Measurements from ENCODE around the gene RCVRN. TPM values are rescaled to one million over a fixed set of nuclear protein-coding genes. Genes with fewer than 3 reads are reported as not detected.
A peak's percentile ranks its signal among the peaks of the same experiment; 100 is the strongest.
"Not testable (repeated sequence)": the region's sequence is repeated elsewhere in the genome, so short reads cannot be mapped to it uniquely, and the experiment has no call there.

Gene RCVRN
- total RNA-seq, 2 experiments from 2014 or later, result not detected

DNA sequence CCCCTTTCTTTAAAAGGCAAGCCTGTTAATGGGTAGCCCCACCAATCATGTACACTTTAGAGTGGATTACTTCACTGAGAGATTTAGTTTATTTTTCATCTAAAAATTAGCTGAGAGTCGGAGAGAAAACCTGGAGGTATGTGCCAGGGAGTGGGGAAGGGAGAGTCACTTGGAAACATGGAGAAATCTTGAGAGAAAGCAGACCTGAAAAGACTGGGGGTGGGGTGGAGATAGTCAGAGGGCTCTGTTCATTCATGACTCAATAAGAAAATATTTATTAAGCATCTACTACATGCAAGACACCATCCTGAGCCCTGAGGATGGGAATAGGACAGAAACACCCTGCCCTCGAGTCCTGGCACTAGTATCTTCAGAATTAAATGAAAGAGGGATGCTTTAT, 27.4 kb upstream of the RCVRN start:
- DNase-seq (no peak), ATAC-seq (ENCODE audit: low read depth) (no peak)
- Mint-ChIP-seq H3K4me3 (no peak overlapping the region), H3K4me1 (no peaks in the 10 kb centered on the region), H3K27me3 (peaks cover 2% of the 10 kb centered on the region), H3K27ac (no peak overlapping the region), H3K36me3 (no peaks in the 10 kb centered on the region), H3K9me3 (no peaks in the 10 kb centered on the region)
- POLR2A ChIA-PET, result no interaction called here

DNA sequence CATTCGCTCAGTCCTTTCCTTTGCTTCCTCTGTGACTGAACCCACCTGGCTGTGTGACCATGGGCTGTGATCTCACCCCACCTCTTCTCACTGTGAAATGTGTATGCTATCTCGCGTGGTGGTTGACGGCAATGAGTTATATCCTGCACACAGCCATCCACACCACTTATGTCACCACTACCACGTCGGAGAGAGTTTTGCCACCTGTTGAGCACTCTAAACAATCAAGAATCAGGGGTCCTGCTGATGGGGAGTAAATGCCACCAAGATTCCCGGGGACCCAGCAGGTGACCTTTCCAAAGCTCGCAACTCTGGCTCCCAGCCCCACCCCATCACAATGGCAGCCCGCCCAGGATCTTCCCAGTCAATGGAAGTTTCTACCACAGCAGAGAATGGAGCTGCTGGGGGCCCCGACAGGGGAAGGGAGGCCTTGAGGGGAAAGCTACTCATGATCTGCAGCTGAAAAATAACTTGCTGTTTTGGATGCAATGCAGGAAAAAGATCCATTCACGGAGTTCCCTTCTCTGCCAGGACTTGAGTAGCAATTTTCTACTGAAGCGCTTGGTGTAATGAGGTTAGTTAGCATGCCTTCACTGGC, 26.2 kb upstream of the RCVRN start:
- no peaks in the 10 kb centered on the region for H3K9me3 Mint-ChIP-seq
- no peak overlapping the region for H3K4me3 Mint-ChIP-seq

DNA sequence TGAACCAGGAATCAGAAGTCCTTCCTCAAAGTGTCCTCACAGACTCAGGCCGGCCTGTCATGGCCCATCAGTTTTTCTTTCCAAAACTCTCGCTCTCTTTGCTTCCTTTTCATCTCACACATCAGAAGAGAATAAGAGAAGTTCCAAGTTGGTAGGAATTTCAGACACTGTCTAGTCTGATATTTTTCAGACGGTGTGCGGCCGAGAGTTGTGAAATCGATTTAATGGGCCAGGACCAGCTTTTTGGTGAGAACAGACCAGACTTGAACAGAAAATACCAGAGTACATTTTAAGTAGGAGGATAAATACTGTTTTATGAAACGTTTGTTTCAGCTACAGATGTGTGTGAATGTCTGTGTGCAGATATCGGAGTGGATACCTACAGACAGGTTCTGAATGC, 24.8 kb upstream of the RCVRN start:
- Mint-ChIP-seq H3K9me3 (no peaks in the 10 kb centered on the region), H3K4me3 (no peak overlapping the region), H3K27me3 (peaks cover 2% of the 10 kb centered on the region), H3K4me1 (no peaks in the 10 kb centered on the region), H3K36me3 (no peaks in the 10 kb centered on the region), H3K27ac (no peak overlapping the region)
- DNase-seq, result no peak
- POLR2A ChIA-PET, result no interaction called here
- ATAC-seq (ENCODE audit: low read depth), result no peak

More for the DNA sequence above, 26.2 kb upstream of the RCVRN start:
- Mint-ChIP-seq H3K27me3 (peaks cover 2% of the 10 kb centered on the region), H3K27ac (no peak overlapping the region), H3K36me3 (no peaks in the 10 kb centered on the region), H3K4me1 (no peaks in the 10 kb centered on the region)
- POLR2A ChIA-PET, result no interaction called here
- DNase-seq (no peak), ATAC-seq (ENCODE audit: low read depth) (no peak)

DNA sequence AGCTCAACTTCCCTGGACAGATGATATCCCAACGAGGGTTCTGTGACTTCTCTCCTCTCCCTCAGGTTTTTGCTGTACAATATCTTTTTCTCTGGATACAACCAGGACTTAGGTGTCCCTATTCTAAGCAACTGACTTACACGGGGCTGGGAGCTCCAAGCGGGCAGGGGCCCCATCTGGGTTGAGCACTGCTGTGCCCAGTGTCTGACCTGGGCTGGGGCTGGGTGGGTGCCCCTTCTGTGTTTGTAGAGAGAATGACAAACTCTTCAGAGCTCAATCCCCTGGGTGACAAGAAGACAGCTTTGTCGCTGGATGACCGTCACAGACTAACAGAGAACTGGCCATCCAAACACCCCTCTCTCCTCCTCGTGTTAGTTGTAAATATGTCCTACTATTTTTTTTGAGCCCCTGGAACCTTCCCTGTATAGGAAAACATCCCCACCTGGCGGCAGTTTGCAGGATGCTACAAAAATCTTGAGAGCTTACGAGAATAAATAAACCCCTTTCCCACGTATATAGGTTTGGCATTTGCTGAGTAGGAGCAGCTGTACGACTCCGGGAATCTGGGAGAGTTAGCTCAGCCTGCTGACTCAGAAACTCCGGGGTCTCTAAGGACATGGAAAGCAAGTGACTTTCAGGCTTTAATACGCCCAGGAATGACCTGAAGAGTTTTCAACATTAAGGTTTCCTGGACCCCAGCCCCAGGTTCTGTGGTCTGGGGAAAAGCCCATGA, 23.7 kb upstream of the RCVRN start:
- Mint-ChIP-seq H3K9me3 (no peaks in the 10 kb centered on the region), H3K4me3 (no peak overlapping the region), H3K4me1 (no peaks in the 10 kb centered on the region), H3K27me3 (peaks cover 2% of the 10 kb centered on the region), H3K36me3 (no peaks in the 10 kb centered on the region), H3K27ac (no peak overlapping the region)
- DNase-seq (no peak), ATAC-seq (ENCODE audit: low read depth) (no peak)
- POLR2A ChIA-PET, result no interaction called here

DNA sequence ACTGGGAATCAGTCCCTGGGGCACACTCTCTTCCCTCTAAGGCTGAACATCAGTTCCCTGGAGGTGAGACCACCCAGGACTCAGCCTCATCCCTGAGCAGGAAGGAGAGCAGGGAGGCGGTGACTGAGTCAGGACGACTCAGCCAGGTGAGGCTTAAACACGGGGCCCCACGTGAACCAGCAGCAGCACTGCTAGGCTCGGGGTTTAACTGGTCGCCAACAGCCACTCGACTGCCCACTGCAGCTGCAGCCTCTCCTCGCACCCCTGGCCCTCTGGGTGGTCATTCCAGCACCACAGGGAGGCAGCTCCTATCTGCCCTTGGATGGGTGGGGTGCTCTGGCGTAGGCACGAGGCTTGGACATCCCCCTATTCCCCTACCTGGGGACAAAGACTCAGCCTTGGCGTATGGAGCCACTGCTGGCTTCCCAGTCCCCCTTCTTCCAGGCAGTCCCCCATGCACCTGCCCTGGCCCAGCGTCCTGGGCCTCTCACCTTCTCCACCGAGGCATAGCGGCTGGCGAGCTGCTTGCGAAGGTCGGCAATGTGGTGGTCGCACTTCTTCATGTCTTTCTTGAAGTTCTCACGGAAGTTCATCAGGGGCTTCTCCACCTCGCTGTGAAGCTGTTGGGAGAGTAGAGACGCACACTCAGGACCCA, 21.2 kb upstream of the RCVRN start:
- H3K36me3 Mint-ChIP-seq, result no peaks in the 10 kb centered on the region
- POLR2A ChIA-PET, result no interaction called here
- H3K4me1 Mint-ChIP-seq, result no peaks in the 10 kb centered on the region
- DNase-seq (no peak), ATAC-seq (ENCODE audit: low read depth) (no peak)
- H3K27ac Mint-ChIP-seq, result no peak overlapping the region
- no peaks in the 10 kb centered on the region for H3K9me3 Mint-ChIP-seq
- no peaks in the 10 kb centered on the region for H3K27me3 Mint-ChIP-seq
- no peak overlapping the region for H3K4me3 Mint-ChIP-seq

DNA sequence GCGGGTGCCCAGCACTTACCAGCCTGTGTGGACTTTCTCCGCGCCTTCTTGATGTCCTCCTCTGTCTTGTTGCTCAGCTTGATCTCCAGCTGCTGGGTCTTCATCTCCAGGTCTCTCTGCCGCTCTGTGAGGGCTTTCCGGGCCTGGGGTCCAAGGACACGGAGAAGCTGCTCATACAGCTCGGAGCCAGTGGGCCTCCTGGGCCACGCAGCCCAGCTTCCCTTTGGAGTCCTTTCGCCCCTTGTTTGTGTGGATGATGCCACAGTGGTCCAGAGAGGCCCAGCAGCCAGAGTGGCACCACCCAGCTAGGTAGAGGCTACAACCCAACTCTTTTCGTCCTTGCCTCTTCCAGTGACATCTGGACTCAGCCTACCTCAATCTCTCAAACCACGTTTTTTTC, 20.4 kb upstream of the RCVRN start:
- ATAC-seq (ENCODE audit: low read depth) (no peak), DNase-seq (no peak)
- POLR2A ChIA-PET, result no interaction called here
- no peak overlapping the region for H3K27ac Mint-ChIP-seq
- no peaks in the 10 kb centered on the region for H3K9me3 Mint-ChIP-seq
- no peak overlapping the region for H3K4me3 Mint-ChIP-seq
- no peaks in the 10 kb centered on the region for H3K4me1 Mint-ChIP-seq
- no peaks in the 10 kb centered on the region for H3K27me3 Mint-ChIP-seq
- no peaks in the 10 kb centered on the region for H3K36me3 Mint-ChIP-seq

DNA sequence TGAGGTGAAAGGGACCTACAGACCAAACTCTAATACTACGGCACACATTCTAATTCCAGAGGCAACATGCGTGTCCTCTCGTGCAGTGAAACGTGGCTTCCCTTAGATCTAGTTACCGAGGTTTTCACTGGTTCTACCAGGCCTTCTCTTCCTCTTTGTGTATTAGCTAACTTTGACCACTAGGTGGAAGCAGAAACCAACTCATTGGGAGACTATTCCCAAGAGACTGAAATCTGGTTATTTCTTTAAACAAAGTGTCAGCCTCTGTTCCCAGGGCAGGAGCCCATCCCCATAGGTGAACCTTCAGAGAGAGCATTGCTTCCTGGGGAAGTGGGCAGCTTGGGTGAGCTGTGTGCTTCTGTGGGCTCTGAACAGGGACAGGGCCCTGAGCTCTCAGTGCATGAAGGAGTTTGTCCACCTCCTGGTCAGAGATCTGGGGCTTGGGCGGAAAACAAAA, 19.7 kb upstream of the RCVRN start:
- POLR2A ChIA-PET, result no interaction called here
- DNase-seq (peak; percentile 31), ATAC-seq (ENCODE audit: low read depth) (no peak)
- no peaks in the 10 kb centered on the region for H3K4me1 Mint-ChIP-seq
- H3K27me3 Mint-ChIP-seq, result no peaks in the 10 kb centered on the region
- no peaks in the 10 kb centered on the region for H3K36me3 Mint-ChIP-seq
- no peak overlapping the region for H3K27ac Mint-ChIP-seq
- H3K4me3 Mint-ChIP-seq, result no peak overlapping the region
- H3K9me3 Mint-ChIP-seq, result no peaks in the 10 kb centered on the region

DNA sequence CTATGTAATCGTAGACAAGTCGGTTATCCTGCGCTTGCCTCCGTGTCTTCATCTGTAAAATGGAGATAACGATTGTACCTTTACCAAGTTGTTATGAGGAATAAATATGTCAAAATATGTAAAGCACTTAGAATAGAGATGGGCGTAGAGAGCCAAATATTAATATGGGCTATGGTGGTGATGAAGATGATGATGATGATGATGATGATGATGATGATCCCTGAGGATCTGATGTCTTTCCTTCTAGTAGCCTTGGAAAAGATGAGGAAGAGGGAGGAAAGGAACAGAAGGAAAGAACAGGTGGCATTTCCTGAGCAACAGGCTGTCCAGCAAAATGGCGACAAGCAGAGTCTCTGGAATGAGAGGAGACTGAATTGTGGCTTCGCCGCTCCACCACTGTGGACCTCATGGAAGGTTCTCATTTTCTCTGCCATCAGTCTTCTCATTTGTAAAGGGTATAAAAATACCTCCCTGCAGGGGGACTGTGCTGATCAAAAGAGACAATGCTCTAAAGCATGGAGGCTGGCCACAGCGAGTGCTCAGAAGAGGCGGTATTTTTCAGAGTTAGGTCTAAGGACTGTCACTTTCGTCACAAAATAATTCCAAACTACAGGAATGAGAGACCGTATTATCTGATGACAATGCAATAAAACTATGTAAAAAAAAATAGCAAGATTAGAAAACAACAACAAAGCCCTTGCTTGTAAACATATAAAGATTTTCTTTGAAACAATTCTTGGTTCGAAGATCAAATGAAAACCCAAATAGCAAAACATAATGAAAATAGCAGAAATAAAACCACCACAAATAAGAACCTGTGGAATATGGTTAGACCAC, 17.2 kb upstream of the RCVRN start:
- no peak for ATAC-seq (ENCODE audit: low read depth)
- Mint-ChIP-seq H3K4me3 (no peak overlapping the region), H3K9me3 (no peaks in the 10 kb centered on the region), H3K27ac (no peak overlapping the region), H3K36me3 (no peaks in the 10 kb centered on the region), H3K4me1 (no peaks in the 10 kb centered on the region), H3K27me3 (no peaks in the 10 kb centered on the region)
- no peak for DNase-seq
- POLR2A ChIA-PET, result no interaction called here

DNA sequence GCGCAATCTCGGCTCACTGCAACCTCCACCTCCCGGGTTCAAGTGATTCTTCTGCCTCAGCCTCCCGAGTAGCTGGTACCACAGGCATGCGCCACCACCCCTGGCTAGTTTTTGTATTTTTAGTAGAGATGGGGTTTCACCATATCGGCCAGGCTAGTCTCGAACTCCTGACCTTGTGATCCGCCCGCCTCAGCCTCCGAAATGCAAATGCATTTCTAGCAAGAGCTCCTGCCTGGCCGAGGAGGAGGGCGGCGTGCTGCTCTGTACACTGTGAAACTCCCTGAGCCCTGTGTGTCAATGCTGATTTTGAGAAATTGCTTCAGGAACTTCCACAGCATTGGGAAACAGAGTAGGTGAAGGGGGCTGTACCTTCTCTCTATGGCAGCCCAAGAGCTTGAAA, 16.1 kb upstream of the RCVRN start:
- H3K27me3 Mint-ChIP-seq; POLR2A ChIA-PET; ATAC-seq (ENCODE audit: low read depth); H3K9me3 Mint-ChIP-seq; H3K4me1 Mint-ChIP-seq; H3K4me3 Mint-ChIP-seq; H3K27ac Mint-ChIP-seq; DNase-seq; H3K36me3 Mint-ChIP-seq: not testable (repeated sequence)

DNA sequence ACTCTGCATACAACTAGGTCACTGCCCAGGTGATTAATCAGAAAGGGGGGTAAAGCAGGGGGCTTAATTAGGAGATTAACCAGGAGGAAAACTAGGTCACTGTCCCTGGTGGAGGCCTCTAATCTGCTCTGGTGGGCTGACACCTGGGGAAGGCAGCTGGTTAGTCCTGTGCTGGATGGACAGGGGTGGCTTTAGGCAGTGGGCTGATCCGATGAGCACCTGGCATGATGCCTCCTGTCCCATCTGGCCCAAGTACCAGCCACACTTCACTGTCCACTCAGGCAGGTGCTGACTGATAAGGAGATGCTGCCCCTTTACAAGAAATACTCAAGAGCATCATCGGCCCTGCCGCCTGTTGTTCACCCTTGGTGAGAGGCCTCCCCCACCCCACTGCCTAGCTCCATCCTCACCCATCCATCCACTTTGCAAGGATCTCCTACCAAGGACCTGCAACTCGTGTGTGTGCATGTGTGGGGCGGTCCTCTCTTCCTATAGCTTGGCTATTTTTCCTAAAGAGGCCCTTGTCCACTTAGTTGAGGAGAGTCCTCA, 13.8 kb upstream of the RCVRN start:
- no peak for ATAC-seq (ENCODE audit: low read depth)
- H3K9me3 Mint-ChIP-seq, result no peaks in the 10 kb centered on the region
- no peaks in the 10 kb centered on the region for H3K36me3 Mint-ChIP-seq
- no peak overlapping the region for H3K27ac Mint-ChIP-seq
- no peak for DNase-seq
- H3K27me3 Mint-ChIP-seq, result no peaks in the 10 kb centered on the region
- H3K4me3 Mint-ChIP-seq, result no peak overlapping the region
- H3K4me1 Mint-ChIP-seq, result no peaks in the 10 kb centered on the region
- POLR2A ChIA-PET, result no interaction called here

DNA sequence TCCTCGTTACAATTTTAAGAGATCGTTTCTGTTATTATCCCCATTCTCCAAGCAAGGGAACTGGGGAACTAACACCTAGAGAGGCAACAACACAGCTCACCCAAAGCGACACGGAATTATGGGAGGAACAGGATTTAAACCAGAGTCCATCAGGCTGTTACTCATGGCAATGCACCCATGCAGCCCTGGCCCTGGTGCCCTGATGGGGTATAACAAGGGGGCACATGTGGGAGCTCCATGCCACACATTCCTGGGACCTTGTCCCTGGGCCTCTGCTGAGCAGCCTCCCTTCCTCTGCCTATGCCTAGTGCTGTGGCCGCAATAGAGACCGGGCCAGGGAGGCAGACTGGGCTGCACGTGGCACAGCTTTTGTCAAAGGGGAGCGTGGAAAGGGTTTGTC, 13.3 kb upstream of the RCVRN start:
- POLR2A ChIA-PET, result no interaction called here
- H3K4me1 Mint-ChIP-seq, result no peaks in the 10 kb centered on the region
- DNase-seq, result no peak

DNA sequence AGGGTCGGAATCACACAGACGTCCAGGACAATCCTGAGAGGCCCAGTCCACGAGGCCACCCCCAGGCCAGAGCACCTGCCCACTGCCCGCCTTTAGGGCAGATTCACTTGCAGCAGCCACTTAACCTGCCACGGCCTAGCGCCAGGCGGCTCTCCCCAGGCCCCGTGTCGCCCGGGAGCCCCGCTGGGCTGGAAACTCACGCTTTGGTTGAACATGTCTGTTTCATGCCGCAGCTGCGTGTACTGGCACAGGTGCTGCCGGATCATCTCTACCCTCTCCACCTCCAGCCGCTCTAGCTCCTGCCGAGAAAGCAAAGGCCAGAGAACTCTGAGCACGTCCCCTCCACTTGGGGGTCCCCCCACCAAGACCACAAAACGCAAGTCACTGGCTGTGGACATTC, 12.7 kb upstream of the RCVRN start:
- ATAC-seq (ENCODE audit: low read depth), result no peak
- H3K27me3 Mint-ChIP-seq, result no peaks in the 10 kb centered on the region
- DNase-seq, result no peak
- no peaks in the 10 kb centered on the region for H3K36me3 Mint-ChIP-seq
- H3K27ac Mint-ChIP-seq, result no peak overlapping the region
- POLR2A ChIA-PET, result no interaction called here
- H3K4me1 Mint-ChIP-seq, result no peaks in the 10 kb centered on the region
- no peaks in the 10 kb centered on the region for H3K9me3 Mint-ChIP-seq
- H3K4me3 Mint-ChIP-seq, result no peak overlapping the region

More for the DNA sequence above, 13.3 kb upstream of the RCVRN start:
- H3K27ac Mint-ChIP-seq, result no peak overlapping the region
- H3K27me3 Mint-ChIP-seq, result no peaks in the 10 kb centered on the region
- no peak for ATAC-seq (ENCODE audit: low read depth)
- H3K9me3 Mint-ChIP-seq, result no peaks in the 10 kb centered on the region
- no peaks in the 10 kb centered on the region for H3K36me3 Mint-ChIP-seq
- no peak overlapping the region for H3K4me3 Mint-ChIP-seq

DNA sequence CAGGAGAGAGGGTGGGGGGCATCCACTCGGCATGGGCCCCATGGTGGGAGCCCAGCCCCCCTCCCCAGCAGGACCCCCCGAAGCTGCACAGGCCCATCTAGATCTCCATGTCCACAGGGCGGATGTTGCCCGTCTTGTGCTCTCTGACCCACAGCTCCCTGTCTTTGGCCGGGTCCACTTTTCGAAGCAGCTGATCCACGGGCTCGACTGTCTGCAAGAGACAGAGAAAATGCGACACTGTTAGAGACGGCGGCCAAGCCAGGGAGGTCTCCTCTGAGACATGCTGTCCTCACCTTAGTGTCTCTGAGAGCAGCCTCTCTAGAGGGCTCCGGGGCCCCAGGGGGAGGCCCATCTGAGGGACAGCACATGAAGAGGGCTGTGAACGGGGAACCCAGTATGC, 12.1 kb upstream of the RCVRN start:
- H3K27ac Mint-ChIP-seq, result no peak overlapping the region
- no peaks in the 10 kb centered on the region for H3K36me3 Mint-ChIP-seq
- no peaks in the 10 kb centered on the region for H3K27me3 Mint-ChIP-seq
- no peaks in the 10 kb centered on the region for H3K4me1 Mint-ChIP-seq
- H3K9me3 Mint-ChIP-seq, result no peaks in the 10 kb centered on the region
- POLR2A ChIA-PET, result no interaction called here
- DNase-seq (no peak), ATAC-seq (ENCODE audit: low read depth) (no peak)
- no peak overlapping the region for H3K4me3 Mint-ChIP-seq

All from activated naive CD8-positive, alpha-beta T cell treated with anti-CD3 and anti-CD28 coated beads, Interleukin-2, amount 10 ng/mL, durations not matched to agents 7 days and 5 days (primary cell).